Hepatocyte (in vitro differentiated cells): ENCODE measurements around the gene ABHD16B. TPM values are rescaled to one million over a fixed set of nuclear protein-coding genes. Genes with fewer than 3 reads are reported as not detected.
"Not testable (repeated sequence)": the region's sequence is repeated elsewhere in the genome, so short reads cannot be mapped to it uniquely, and the experiment has no call there.

Experiments used
- DNase-seq: peaks from one replicate; pipeline ENCODE4 v3.0.0-alpha.2; 2016; ENCODE audit warnings: low spot score
- H2AFZ ChIP-seq: fragments of 200-600 bp; sonication (generic); 2 replicates; pipeline ENCODE4 v1.6.0; 2016; ENCODE audit warnings: antibody characterized with exemption, mild to moderate bottlenecking
- H3K27ac ChIP-seq: fragments of 200-600 bp; sonication (generic); 2 replicates; pipeline ENCODE4 v1.5.1; 2016; ENCODE audit warnings: mild to moderate bottlenecking
- H3K27me3 ChIP-seq: fragments of 200-600 bp; sonication (generic); 2 replicates; pipeline ENCODE4 v1.6.1; 2016
- H3K36me3 ChIP-seq: fragments of 200-600 bp; sonication (generic); replicated peaks from 2 replicates; pipeline ENCODE4 v1.5.1; 2016; ENCODE audit warnings: low read depth; ENCODE audit not compliant: insufficient read depth
- H3K4me1 ChIP-seq: fragments of 200-600 bp; sonication (generic); 2 replicates; pipeline ENCODE4 v1.5.1; 2016; ENCODE audit warnings: mild to moderate bottlenecking, moderate library complexity; ENCODE audit not compliant: insufficient read depth
- H3K4me2 ChIP-seq: fragments of 200-600 bp; sonication (generic); 2 replicates; pipeline ENCODE4 v1.6.0; 2016
- H3K4me3 ChIP-seq: fragments of 200-600 bp; sonication (generic); 2 replicates; pipeline ENCODE4 v1.5.1; 2016; ENCODE audit warnings: mild to moderate bottlenecking
- H3K79me2 ChIP-seq: fragments of 200-600 bp; sonication (generic); 2 replicates; pipeline ENCODE4 v1.6.0; 2017; ENCODE audit warnings: mild to moderate bottlenecking
- H3K9me2 ChIP-seq: fragments of 200-600 bp; sonication (generic); replicated peaks from 2 replicates; pipeline ENCODE4 v1.6.0; 2017; ENCODE audit warnings: mild to moderate bottlenecking; ENCODE audit not compliant: insufficient read depth
- H3K9me3 ChIP-seq: fragments of 200-600 bp; sonication (generic); 2 replicates; pipeline ENCODE4 v1.5.1; 2016; ENCODE audit warnings: low read depth, mild to moderate bottlenecking
- H4K20me1 ChIP-seq: fragments of 200-600 bp; sonication (generic); 2 replicates; pipeline ENCODE4 v1.6.0; 2016; ENCODE audit warnings: mild to moderate bottlenecking; ENCODE audit not compliant: insufficient read depth, poor library complexity, severe bottlenecking
- CTCF ChIP-seq: fragments of 200-600 bp; sonication (generic); IDR thresholded peaks from 2 replicates; pipeline ENCODE4 v1.5.1; 2016; ENCODE audit warnings: antibody characterized with exemption, mild to moderate bottlenecking; ENCODE audit not compliant: poor library complexity
- EZH2 ChIP-seq: fragments of 200-600 bp; sonication (generic); IDR thresholded peaks from 2 replicates; pipeline ENCODE4 v1.6.1; 2016; ENCODE audit warnings: antibody characterized with exemption, mild to moderate bottlenecking, borderline replicate concordance
- EZH2phosphoT487 ChIP-seq: fragments of 200-600 bp; sonication (generic); IDR thresholded peaks from one replicate; pipeline ENCODE4 v1.6.1; 2018; ENCODE audit warnings: antibody characterized with exemption, mild to moderate bottlenecking, low read depth, moderate library complexity; ENCODE audit not compliant: unreplicated experiment, severe bottlenecking
- WGBS: methylation state at CpG from one replicate; pipeline ENCODE4 v1.1.6; 2016; ENCODE audit warnings: low lambda C conversion rate; ENCODE audit errors: missing lambda C conversion rate; 5-methylcytosine and 5-hydroxymethylcytosine counted together
- polyA plus RNA-seq: library from polyadenylated mRNA; unstranded; fragments of >200 nt; fragmentation: Nextera tagmentation; extraction: Ambion mirVana; gene quantifications from 2 replicates; pipeline ENCODE4 v1.2.1, GENCODE V29; 2016
- total RNA-seq: library from RNA; depleted of rRNA; stranded (reverse); fragments of >200 nt; gene quantifications from 2 replicates; pipeline ENCODE4 v1.2.3, GENCODE V29; 2014

ABHD16B gene
- total and polyA plus RNA-seq, 2 experiments from 2014 or later: 0.68 TPM; not detected in 1

DNA sequence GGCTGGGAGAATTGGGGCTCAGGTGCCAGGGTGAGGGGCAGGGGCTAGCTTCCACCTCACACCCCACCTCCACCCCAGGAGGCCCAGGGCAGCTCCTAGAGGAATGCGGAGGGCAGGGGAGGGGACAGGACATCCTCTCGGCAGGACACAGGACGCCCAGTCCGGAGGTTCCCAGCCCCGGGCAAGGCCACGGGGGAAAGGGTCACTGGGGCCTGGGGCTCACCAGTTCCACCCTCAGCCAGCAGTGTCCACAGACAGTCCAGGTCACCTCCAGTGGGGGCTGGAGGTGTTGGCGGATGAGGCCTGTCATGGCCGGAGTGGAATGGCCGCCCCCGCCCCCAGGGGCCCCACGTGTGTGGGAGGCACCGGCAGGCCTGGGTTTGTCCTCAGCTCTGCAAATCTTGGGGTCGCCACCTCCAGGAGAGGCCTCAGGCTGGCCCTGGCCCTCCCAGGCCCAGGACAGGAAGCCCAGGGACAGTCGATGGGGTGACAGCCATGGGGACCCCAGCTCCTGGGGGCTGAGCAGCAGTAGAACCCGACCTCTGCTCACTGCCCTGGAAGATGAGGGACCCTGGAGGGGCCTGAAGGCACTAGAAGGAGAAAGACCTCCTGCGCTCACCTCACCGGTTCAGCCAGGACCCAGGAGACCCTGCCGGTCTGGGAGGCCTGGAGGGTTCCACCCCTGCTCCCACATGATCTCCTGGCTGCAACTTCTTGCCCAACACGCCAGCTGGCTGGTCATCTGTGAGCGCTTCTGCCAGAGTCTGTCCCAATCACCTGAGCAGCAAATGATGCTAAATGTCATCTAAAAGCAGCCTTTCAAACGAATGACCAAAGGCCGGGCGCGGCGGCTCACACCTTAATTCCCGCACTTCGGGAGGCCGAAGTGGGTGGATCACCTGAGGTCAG, 13.0 kb upstream of the ABHD16B start:
- Histone ChIP-seq H3K4me3 (no peak overlapping the region), H4K20me1 (no peaks in the 10 kb centered on the region), H3K79me2 (no peaks in the 10 kb centered on the region), H3K27ac (no peak overlapping the region), H3K9me3 (no peaks in the 10 kb centered on the region), H3K27me3 (no peaks in the 10 kb centered on the region), H2AFZ (no peak overlapping the region), H3K36me3 (no peaks in the 10 kb centered on the region), H3K9me2 (no peaks in the 10 kb centered on the region), H3K4me2 (no peak overlapping the region), H3K4me1 (peaks cover 19% of the 10 kb centered on the region)
- TF ChIP-seq EZH2: no peak
- TF ChIP-seq CTCF: no peak
- TF ChIP-seq EZH2phosphoT487: no peak
- WGBS: 76% methylated on average over 24 of the region's 28 CpGs
- DNase-seq: no peak

- Histone ChIP-seq H3K9me2 (no peaks in the 10 kb centered on the region), H3K4me1 (peaks cover 34% of the 10 kb centered on the region), H3K79me2 (no peaks in the 10 kb centered on the region), H4K20me1 (no peaks in the 10 kb centered on the region), H3K36me3 (no peaks in the 10 kb centered on the region), H3K27me3 (peaks cover 17% of the 10 kb centered on the region), H3K4me2 (no peak overlapping the region), H3K27ac (no peak overlapping the region), H3K4me3 (no peak overlapping the region), H2AFZ (no peak overlapping the region), H3K9me3 (no peaks in the 10 kb centered on the region)
- no peak for DNase-seq
- WGBS: 89% methylated on average over 27 of the region's 27 CpGs
- TF ChIP-seq CTCF (no peak), EZH2phosphoT487 (no peak), EZH2 (no peak)
Measured at GRCh38 chr20:63850689-63851547, 10.4 kb upstream of the ABHD16B start.

- WGBS: 92% methylated on average over 13 of the region's 14 CpGs
- H4K20me1 ChIP-seq, H3K4me2 ChIP-seq: not testable (repeated sequence)
Measured at GRCh38 chr20:63851548-63851943, 9.8 kb upstream of the ABHD16B start.

DNA sequence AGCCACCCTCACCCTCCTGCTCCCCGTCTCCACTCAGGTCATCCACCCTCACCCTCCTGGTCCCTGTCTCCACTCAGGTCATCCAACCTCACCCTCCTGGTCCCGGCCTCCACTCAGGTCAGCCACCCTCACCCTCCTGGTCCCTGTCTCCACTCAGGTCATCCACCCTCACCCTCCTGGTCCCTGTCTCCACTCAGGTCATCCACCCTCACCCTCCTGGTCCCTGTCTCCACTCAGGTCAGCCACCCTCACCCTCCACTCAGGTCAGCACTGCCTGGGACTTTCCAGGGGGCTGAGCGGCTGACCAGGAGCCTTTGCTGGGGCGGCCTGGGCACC, 7.6 kb upstream of the ABHD16B start:
- H3K27ac ChIP-seq, H3K9me2 ChIP-seq, H3K36me3 ChIP-seq, H3K79me2 ChIP-seq, H3K4me2 ChIP-seq, H2AFZ ChIP-seq, H3K9me3 ChIP-seq, DNase-seq, H4K20me1 ChIP-seq, H3K4me3 ChIP-seq: not testable (repeated sequence)
- Histone ChIP-seq H3K27me3 (peaks cover 23% of the 10 kb centered on the region), H3K4me1 (peaks cover 32% of the 10 kb centered on the region)
- 90% methylated on average over 4 of the region's 4 CpGs for WGBS

More at GRCh38 chr20:63851548-63851943, 9.8 kb upstream of the ABHD16B start:
- H3K4me3 ChIP-seq, H3K27ac ChIP-seq, H2AFZ ChIP-seq, DNase-seq, H3K36me3 ChIP-seq, H3K9me2 ChIP-seq, H3K9me3 ChIP-seq, H3K79me2 ChIP-seq: not testable (repeated sequence)
- Histone ChIP-seq H3K27me3 (peaks cover 23% of the 10 kb centered on the region), H3K4me1 (peaks cover 28% of the 10 kb centered on the region)
